Fibroblast of villous mesenchyme (primary cell): ENCODE data around the gene EFS. TPM values are rescaled to one million over a fixed set of nuclear protein-coding genes. Genes with fewer than 3 reads are reported as not detected.

Experiments
- DNase-seq: peaks from one replicate; pipeline ENCODE4 v3.0.0-alpha.2; 2010; ENCODE audit warnings: low read depth
- H3K4me3 ChIP-seq: 2 replicates; pipeline ENCODE4 v1.5.1; 2011; ENCODE audit warnings: low read depth, mild to moderate bottlenecking, low read length
- total RNA-seq: library from RNA; depleted of rRNA; stranded (reverse); fragments of >200 nt; gene quantifications from 2 replicates; pipeline ENCODE4 v1.2.3, GENCODE V29; 2012
- TF ChIP-seq, protein P1 (sequence below): IDR thresholded peaks from 2 replicates; pipeline ENCODE4 v1.5.1; 2012; ENCODE audit warnings: low read depth, mild to moderate bottlenecking, low read length; ENCODE audit not compliant: insufficient read depth

The EFS gene
- total RNA-seq, 1 donor = 7.8 TPM

DNA sequence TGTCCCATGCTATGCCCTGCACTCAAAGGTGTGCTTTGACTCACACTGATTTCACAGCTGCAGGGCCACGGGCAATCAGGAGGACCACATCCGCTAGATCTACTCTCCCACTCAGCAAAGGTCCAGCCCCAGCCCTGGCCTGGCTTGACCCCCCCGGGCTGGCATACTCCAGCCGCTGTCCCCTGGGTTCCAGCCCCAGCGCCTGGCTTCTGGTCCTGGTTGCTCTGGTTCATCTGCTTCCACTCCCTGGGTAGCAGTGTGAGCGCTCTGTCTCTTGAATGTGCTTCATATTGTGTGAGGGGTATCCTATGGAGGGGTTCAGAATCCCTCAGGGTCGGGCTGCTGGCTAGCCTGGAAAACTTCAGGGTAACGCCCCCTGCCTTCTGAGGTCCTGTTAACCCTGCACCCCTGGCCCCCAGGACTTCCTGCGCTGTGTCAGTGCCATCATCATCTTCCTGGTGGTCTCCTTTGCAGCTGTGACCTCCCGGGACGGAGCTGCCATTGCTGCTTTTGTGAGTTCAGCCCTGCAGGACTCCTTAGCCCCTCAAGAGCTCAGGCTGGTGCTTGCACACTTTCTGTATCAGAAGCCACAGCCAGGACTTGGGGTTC is 13.7 kb upstream of the EFS start:
- TF ChIP-seq, protein P1, sequence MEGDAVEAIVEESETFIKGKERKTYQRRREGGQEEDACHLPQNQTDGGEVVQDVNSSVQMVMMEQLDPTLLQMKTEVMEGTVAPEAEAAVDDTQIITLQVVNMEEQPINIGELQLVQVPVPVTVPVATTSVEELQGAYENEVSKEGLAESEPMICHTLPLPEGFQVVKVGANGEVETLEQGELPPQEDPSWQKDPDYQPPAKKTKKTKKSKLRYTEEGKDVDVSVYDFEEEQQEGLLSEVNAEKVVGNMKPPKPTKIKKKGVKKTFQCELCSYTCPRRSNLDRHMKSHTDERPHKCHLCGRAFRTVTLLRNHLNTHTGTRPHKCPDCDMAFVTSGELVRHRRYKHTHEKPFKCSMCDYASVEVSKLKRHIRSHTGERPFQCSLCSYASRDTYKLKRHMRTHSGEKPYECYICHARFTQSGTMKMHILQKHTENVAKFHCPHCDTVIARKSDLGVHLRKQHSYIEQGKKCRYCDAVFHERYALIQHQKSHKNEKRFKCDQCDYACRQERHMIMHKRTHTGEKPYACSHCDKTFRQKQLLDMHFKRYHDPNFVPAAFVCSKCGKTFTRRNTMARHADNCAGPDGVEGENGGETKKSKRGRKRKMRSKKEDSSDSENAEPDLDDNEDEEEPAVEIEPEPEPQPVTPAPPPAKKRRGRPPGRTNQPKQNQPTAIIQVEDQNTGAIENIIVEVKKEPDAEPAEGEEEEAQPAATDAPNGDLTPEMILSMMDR = no peak
- no peak overlapping the region for H3K4me3 ChIP-seq
- DNase-seq = no peak

DNA sequence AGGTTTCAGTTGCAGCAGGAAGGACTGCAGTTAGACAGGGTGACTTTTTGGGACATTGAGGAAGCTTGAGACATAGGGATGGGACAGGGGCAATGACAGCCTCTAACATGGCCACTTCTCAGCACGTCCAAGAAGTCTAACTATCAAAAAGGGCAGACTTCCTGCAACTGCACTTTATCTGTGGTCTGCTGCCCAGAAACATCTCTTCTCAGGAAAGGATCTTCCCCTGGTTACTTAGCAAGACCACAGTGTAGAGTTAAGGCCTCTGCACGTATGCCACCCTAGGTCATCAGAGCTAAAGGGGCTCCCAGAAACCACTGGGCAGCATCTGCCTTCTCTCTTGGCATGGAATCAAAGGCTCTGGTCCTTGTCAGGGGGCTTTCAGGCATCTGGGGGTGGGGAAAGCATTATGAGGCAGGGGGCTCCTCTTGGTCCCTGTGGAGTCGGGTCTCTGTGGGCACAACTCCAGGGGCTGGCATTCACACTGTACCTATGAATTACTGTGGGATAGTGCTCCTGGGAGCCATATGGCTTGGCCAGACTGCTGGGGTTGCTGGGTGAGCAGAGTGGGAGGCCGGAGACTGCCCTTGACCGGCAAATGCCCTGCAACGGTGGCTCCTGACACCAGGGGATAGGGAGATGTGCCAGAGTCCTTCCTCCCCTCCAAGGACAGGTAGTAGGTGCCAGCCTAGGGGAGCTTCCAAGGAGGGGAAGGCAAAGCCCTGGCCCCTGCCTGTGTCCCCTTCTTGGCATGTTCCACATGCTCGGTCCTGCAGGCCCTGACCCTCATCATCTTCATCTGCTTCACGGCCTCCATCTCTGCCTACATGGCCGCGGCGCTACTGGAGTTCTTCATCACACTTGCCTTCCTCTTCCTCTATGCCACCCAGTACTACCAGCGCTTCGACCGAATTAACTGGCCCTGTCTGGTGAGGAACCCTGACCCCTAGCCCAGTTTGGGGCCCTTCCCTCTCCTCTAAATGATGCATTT is 12.9 kb upstream of the EFS start:
- DNase-seq = no peak
- H3K4me3 ChIP-seq = no peak overlapping the region
- TF ChIP-seq, protein P1 = no peak

DNA sequence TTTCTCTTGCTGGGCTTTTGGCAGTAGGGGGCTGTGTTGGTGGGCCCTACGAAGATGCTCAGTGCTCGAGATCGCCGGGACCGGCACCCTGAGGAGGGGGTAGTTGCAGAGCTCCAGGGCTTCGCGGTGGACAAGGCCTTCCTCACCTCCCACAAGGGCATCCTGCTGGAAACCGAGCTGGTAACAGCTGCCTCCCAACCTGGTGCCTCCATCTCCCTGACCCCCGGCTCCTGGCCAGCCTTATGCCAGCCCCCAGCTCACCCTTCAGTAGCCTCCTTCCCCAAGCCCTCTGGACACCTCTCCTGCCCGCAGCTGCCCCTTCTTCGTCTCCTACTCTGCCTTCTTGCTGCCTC is 12.2 kb upstream of the EFS start:
- no peak for DNase-seq
- TF ChIP-seq, protein P1 = no peak

DNA sequence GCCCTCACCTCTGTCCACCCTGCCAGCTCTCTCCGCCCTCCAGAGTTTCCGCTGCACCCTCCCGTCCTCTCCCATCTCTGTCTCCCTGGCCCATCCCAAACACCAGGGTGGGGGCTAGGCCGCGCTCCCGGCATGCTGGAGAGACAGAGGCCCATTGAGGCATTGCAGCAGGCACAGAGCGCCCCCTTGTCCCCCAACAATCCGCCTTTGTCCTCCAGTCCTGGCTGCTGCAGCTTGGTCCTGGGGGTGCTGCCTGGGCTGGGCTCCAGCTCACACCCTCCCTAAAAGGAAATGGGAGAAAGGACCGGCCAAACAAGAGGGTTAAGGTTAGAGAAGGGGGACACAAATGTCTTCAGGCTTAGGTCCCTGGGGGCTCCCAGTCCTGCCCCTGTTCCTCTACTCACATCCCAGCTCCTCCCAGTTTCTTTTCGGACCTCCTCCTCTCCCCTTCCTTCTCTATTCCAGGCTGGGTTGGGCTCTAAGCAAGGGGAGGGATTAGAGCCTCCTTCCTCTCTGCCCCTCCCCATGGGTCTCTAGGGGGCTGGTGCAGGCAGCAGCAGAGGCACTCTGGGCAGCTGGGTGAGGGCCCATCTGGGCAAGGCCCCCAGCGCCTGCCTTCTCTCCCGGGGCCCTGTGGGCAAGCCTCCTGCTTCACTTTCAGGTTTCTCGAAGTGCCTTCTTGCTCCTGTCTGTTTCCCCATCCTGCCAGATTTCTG is 11.7 kb upstream of the EFS start, which contains the start of gene CMTM5:
CMTM5 (plus strand) TSS at position 565 of the 716 bp plus-strand sequence. CDS start 206 bp downstream, outside the sequence.
- no peak within 1 kb of the TSS for H3K4me3 ChIP-seq

More for the DNA sequence above, 12.2 kb upstream of the EFS start:
- no peak overlapping the region for H3K4me3 ChIP-seq

DNA sequence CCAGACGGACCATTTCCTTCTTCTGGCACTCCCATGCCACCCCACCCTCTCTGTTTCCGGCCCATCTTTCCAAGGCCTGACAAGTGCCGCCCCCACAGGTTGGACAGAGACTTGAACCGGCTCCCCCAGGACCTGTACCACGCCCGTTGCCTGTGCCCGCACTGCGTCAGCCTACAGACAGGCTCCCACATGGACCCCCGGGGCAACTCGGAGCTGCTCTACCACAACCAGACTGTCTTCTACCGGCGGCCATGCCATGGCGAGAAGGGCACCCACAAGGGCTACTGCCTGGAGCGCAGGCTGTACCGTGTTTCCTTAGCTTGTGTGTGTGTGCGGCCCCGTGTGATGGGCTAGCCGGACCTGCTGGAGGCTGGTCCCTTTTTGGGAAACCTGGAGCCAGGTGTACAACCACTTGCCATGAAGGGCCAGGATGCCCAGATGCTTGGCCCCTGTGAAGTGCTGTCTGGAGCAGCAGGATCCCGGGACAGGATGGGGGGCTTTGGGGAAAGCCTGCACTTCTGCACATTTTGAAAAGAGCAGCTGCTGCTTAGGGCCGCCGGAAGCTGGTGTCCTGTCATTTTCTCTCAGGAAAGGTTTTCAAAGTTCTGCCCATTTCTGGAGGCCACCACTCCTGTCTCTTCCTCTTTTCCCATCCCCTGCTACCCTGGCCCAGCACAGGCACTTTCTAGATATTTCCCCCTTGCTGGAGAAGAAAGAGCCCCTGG is 10.7 kb upstream of the EFS start:
- TF ChIP-seq, protein P1 = no peak
- no peak overlapping the region for H3K4me3 ChIP-seq
- DNase-seq = no peak

More for the DNA sequence above, 11.7 kb upstream of the EFS start, which contains the start of gene CMTM5:
- DNase-seq = no peak
- TF ChIP-seq, protein P1 = no peak

DNA sequence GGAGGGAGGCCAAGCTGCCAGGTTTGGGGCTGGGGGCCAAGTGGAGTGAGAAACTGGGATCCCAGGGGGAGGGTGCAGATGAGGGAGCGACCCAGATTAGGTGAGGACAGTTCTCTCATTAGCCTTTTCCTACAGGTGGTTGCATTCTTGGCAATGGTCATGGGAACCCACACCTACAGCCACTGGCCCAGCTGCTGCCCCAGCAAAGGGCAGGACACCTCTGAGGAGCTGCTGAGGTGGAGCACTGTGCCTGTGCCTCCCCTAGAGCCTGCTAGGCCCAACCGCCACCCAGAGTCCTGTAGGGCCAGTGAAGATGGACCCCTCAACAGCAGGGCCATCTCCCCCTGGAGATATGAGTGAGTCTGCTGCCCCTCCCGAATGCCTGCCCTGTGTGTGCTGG is 8.1 kb upstream of the EFS start:
- TF ChIP-seq, protein P1 = no peak
- H3K4me3 ChIP-seq = no peak overlapping the region
- no peak for DNase-seq
